Tibial artery (tissue), 4 donors: ENCODE measurements around the gene FRAS1.
"Not testable (repeated sequence)": the region's sequence is repeated elsewhere in the genome, so short reads cannot be mapped to it uniquely, and the experiment has no call there.

Experiments used
- DNase-seq, 2 donors: peaks; one replicate each; pipeline ENCODE4 v3.0.0-alpha.2; 2019
- H3K27ac ChIP-seq, 2 donors: fragments of 200-600 bp; sonication (generic) in 1 of 2; 1 replicate in 1 of 2; 2 replicates in 1 of 2; pipeline ENCODE4 v1.5.1; 2018 to 2019; ENCODE audit warnings: mild to moderate bottlenecking in 1 of 2
- H3K27me3 ChIP-seq, 2 donors: fragments of 200-600 bp; sonication (generic) in 1 of 2; one replicate each; pipeline versions ENCODE4 v1.5.1 to v1.6.0; 2016 to 2019
- H3K36me3 ChIP-seq, 3 donors: fragments of 200-600 bp; sonication (generic) in 2 of 3; one replicate each; pipeline ENCODE4 v1.5.1; 2016 to 2019; ENCODE audit warnings: mild to moderate bottlenecking in 2 of 3
- H3K4me1 ChIP-seq, 4 donors: fragments of 200-600 bp; sonication (generic) in 2 of 4; 1 replicate in 3 of 4; 2 replicates in 1 of 4; pipeline ENCODE4 v1.5.1; 2016 to 2019
- H3K4me3 ChIP-seq, 2 donors: fragments of 200-600 bp; sonication (generic) in 1 of 2; 1 replicate in 1 of 2; 2 replicates in 1 of 2; pipeline ENCODE4 v1.5.1; 2018 to 2019; ENCODE audit warnings: mild to moderate bottlenecking in 2 of 2
- H3K9me3 ChIP-seq, 3 donors: fragments of 200-600 bp; sonication (generic) in 1 of 3; one replicate each; pipeline ENCODE4 v1.5.1; 2016 to 2019
- intact Hi-C: fragments of 100-400 bp; cut with DNase I; formaldehyde crosslinking; loops from one replicate; pipeline ENCODE4 v1.15.0; 2023; ENCODE audit warnings: low total_unique reads
- TF ChIP-seq, protein P1 (sequence below), 2 experiments: fragments of 200-600 bp in 1 of 2; fragments of 450-650 bp in 1 of 2; IDR thresholded peaks; one replicate each; pipeline ENCODE4 v1.5.1; 2017 to 2019; ENCODE audit warnings: antibody characterized with exemption in 2 of 2, mild to moderate bottlenecking in 1 of 2, moderate library complexity in 1 of 2

The FRAS1 gene

DNA sequence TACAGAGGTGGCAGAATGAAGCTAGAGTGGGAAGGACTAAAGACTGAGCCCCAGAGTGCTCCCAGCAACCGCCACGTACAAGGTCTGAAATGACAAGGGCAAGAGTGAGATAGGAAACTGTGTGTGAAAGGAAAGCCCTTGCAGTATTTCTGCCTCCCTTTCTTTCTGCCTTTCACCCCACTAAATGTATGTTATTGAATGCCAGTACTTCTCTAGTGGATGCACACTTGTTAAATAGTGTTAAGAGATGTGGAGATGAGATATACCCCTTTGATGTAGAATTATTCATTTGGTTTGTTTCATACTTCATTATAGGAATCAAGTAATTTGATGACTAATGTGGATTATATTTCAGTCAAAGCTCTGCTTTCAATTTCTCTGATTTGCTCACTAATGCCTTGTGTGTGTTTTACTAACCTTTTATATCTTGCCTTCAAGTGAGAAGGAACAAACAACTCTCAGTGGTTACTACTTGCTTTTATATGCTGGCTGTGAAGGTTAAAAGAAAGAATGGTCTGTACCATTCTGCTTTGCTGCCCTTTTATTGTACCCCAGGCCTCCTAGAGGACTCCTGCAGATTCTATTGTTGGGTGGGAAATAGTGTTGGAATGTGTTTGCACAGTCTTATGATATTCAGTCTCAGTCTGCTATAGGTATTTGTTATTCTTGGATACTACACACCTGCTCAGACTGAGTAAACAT lies 486.5 kb downstream of the FRAS1 start:
- no peak for DNase-seq

GRCh38 chr4:78544678-78545077 lies 487.6 kb downstream of the FRAS1 start:
- Histone ChIP-seq H3K4me3 (no peak overlapping the region), H3K27me3 (no peaks in the 10 kb centered on the region), H3K36me3 (no peaks in the 10 kb centered on the region), H3K4me1 (peaks cover 0 to 7% (median 3%) of the 10 kb centered on the region in 4 donors), H3K9me3 (no peaks in the 10 kb centered on the region), H3K27ac (no peak overlapping the region)
- no peak for DNase-seq
- TF ChIP-seq, protein P1, sequence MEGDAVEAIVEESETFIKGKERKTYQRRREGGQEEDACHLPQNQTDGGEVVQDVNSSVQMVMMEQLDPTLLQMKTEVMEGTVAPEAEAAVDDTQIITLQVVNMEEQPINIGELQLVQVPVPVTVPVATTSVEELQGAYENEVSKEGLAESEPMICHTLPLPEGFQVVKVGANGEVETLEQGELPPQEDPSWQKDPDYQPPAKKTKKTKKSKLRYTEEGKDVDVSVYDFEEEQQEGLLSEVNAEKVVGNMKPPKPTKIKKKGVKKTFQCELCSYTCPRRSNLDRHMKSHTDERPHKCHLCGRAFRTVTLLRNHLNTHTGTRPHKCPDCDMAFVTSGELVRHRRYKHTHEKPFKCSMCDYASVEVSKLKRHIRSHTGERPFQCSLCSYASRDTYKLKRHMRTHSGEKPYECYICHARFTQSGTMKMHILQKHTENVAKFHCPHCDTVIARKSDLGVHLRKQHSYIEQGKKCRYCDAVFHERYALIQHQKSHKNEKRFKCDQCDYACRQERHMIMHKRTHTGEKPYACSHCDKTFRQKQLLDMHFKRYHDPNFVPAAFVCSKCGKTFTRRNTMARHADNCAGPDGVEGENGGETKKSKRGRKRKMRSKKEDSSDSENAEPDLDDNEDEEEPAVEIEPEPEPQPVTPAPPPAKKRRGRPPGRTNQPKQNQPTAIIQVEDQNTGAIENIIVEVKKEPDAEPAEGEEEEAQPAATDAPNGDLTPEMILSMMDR (IDR thresholded peaks at IDR 0.05) = no peak
- intact Hi-C loops = no loop called here

More for the DNA sequence above, 486.5 kb downstream of the FRAS1 start:
- TF ChIP-seq, protein P1 (IDR thresholded peaks at IDR 0.05) = no peak
- Histone ChIP-seq H3K27ac (no peak overlapping the region), H3K4me3 (no peak overlapping the region), H3K27me3 (no peaks in the 10 kb centered on the region), H3K36me3 (no peaks in the 10 kb centered on the region), H3K9me3 (no peaks in the 10 kb centered on the region), H3K4me1 (peaks cover 0 to 7% (median 3%) of the 10 kb centered on the region in 4 donors)
- intact Hi-C loops = no loop called here

- TF ChIP-seq, protein P1 (IDR thresholded peaks at IDR 0.05) = no peak
- intact Hi-C loops = no loop called here
- no peak for DNase-seq
- peaks cover 0 to 7% (median 3%) of the 10 kb centered on the region in 4 donors for H3K4me1 ChIP-seq
- H3K36me3 ChIP-seq = no peaks in the 10 kb centered on the region
- H3K4me3 ChIP-seq = no peak overlapping the region
- no peak overlapping the region for H3K27ac ChIP-seq
- H3K27me3 ChIP-seq = no peaks in the 10 kb centered on the region
- H3K9me3 ChIP-seq = no peaks in the 10 kb centered on the region
These were observed 488.4 kb downstream of the FRAS1 start for GRCh38 chr4:78545275-78546246.

DNA sequence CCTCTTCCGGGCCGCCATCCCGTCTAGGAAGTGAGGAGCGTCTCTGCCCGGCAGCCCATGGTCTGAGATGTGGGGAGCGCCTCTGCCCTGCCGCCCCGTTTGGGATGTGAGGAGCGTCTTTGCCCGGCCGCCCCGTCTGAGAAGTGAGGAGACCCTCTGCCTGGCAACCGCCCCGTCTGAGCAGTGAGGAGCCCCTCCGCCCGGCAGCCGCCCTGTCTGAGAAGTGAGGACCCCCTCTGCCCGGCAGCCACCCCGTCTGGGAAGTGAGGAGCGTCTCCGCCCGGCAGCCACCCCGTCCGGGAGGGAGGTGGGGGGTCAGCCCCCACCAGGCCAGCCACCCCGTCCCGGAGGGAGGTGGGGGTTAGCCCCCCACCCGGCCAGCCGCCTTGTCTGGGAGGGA lies 490.8 kb downstream of the FRAS1 start:
- H3K27me3 ChIP-seq, intact Hi-C loops, H3K36me3 ChIP-seq, H3K27ac ChIP-seq, DNase-seq, H3K9me3 ChIP-seq, H3K4me3 ChIP-seq: not testable (repeated sequence)
- H3K4me1 ChIP-seq = peaks cover 0 to 17% (median 13%) of the 10 kb centered on the region in 4 donors

DNA sequence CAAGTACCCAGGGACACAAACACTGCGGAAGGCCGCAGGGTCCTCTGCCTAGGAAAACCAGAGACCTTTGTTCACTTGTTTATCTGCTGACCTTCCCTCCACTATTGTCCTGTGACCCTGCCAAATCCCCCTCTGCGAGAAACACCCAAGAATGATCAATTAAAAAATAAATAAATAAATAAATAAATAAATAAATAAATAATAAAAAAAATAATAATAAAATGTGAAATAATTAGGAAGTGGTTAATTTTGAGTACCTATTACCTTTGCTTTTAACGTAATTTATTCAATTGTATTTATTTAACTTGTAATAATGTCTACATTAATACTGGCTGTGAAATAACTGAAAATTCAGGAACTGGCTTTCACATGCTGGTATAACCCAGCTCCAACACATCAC lies 491.8 kb downstream of the FRAS1 start:
- H3K4me3 ChIP-seq, intact Hi-C loops, H3K27me3 ChIP-seq, H3K36me3 ChIP-seq, H3K27ac ChIP-seq, H3K9me3 ChIP-seq, DNase-seq: not testable (repeated sequence)
- peaks cover 0 to 18% (median 14%) of the 10 kb centered on the region in 4 donors for H3K4me1 ChIP-seq

- no peaks in the 10 kb centered on the region for H3K9me3 ChIP-seq
- peaks cover 0 to 11% (median 11%) of the 10 kb centered on the region in 4 donors for H3K4me1 ChIP-seq
- no peak for DNase-seq
- H3K27ac ChIP-seq = peak within 1 kb of the TSS; percentile 12 to 53
- TF ChIP-seq, protein P1 (IDR thresholded peaks at IDR 0.05) = no peak
- H3K27me3 ChIP-seq = peaks cover 0 to 5% of the 10 kb centered on the region in 2 donors
- no peaks in the 10 kb centered on the region for H3K36me3 ChIP-seq
- intact Hi-C loops = no loop called here
- H3K4me3 ChIP-seq = peak within 1 kb of the TSS; percentile 45 to 69
These were observed 494.6 kb downstream of the FRAS1 start, which contains the start of gene ANXA3 for GRCh38 chr4:78551420-78552351. ANXA3 (plus strand) TSS chr4:78551770; CDS start chr4:78554474, 2,704 bp downstream.
